Breast epithelium (tissue), 3 donors: ENCODE results near the gene NMRAL1.

Experiments
- POLR2A ChIP-seq: fragments of 450-650 bp; IDR thresholded peaks from one replicate; pipeline ENCODE4 v1.6.1; 2016; ENCODE audit warnings: antibody characterized with exemption, mild to moderate bottlenecking, moderate library complexity
- POLR2AphosphoS5 ChIP-seq, 3 donors: sonication (generic); formaldehyde crosslinking; IDR thresholded peaks; one replicate each; pipeline ENCODE4 v1.6.1; 2017; ENCODE audit warnings: antibody characterized with exemption in 3 of 3
- TF ChIP-seq, protein P1 (sequence below), 3 donors: fragments of 450-650 bp; IDR thresholded peaks; one replicate each; pipeline ENCODE4 v1.5.1; 2016 to 2017; ENCODE audit warnings: antibody characterized with exemption in 3 of 3, mild to moderate bottlenecking in 3 of 3, moderate library complexity in 3 of 3

DNA sequence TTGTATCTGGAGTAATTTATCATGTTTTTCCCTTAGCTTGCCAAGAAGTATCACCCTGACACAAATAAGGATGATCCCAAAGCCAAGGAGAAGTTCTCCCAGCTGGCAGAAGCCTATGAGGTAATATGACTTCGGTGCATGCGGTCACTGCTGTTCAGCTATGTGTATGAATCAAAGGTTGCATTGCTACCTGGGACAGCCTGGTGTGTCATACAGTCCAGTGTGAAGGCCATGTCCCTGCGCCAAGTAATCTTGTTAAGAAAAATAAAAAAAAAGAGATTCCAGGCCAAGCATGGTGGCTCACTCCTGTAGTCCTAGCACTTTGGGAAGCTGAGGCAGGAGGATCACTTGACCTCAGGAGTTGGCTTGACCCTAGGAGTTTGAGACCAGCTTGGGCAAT is 37.1 kb downstream of the NMRAL1 start:
- TF ChIP-seq POLR2A (no peak), POLR2AphosphoS5 (IDR thresholded peaks at IDR 0.05) (no peak)
- TF ChIP-seq, protein P1, sequence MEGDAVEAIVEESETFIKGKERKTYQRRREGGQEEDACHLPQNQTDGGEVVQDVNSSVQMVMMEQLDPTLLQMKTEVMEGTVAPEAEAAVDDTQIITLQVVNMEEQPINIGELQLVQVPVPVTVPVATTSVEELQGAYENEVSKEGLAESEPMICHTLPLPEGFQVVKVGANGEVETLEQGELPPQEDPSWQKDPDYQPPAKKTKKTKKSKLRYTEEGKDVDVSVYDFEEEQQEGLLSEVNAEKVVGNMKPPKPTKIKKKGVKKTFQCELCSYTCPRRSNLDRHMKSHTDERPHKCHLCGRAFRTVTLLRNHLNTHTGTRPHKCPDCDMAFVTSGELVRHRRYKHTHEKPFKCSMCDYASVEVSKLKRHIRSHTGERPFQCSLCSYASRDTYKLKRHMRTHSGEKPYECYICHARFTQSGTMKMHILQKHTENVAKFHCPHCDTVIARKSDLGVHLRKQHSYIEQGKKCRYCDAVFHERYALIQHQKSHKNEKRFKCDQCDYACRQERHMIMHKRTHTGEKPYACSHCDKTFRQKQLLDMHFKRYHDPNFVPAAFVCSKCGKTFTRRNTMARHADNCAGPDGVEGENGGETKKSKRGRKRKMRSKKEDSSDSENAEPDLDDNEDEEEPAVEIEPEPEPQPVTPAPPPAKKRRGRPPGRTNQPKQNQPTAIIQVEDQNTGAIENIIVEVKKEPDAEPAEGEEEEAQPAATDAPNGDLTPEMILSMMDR (IDR thresholded peaks at IDR 0.05): no peak
